GM06990 (cell line): ENCODE data around the gene PGD.
"Not testable (repeated sequence)": the region's sequence is repeated elsewhere in the genome, so short reads cannot be mapped to it uniquely, and the experiment has no call there.

Source experiments
- DNase-seq: peaks from one replicate; pipeline ENCODE4 v3.0.0-alpha.2; 2011; ENCODE audit not compliant: insufficient read length; ENCODE audit errors: extremely low read depth
- H3K27me3 ChIP-seq: replicated peaks from 2 replicates; pipeline ENCODE4 v1.6.0; 2011; ENCODE audit warnings: low read length; ENCODE audit not compliant: control insufficient read depth, insufficient read depth
- H3K36me3 ChIP-seq: 2 replicates; pipeline ENCODE4 v1.5.1; 2011; ENCODE audit warnings: low read length; ENCODE audit not compliant: control insufficient read depth, insufficient read depth
- H3K4me3 ChIP-seq: replicated peaks from 2 replicates; pipeline ENCODE4 v1.5.1; 2011; ENCODE audit warnings: low read depth, mild to moderate bottlenecking, control low read depth, low read length
- TF ChIP-seq, protein P1 (sequence below): IDR thresholded peaks from 2 replicates; pipeline ENCODE4 v1.5.1; 2011; ENCODE audit warnings: low read length, control low read depth, mild to moderate bottlenecking, inconsistent platforms; ENCODE audit not compliant: insufficient read depth, poor library complexity, severe bottlenecking

Gene PGD

GRCh38 chr1:10451287-10451686 lies 52.4 kb downstream of the PGD start:
- no peaks in the 10 kb centered on the region for H3K27me3 ChIP-seq
- DNase-seq, result no peak
- no peak overlapping the region for H3K4me3 ChIP-seq
- H3K36me3 ChIP-seq, result no peaks in the 10 kb centered on the region
- TF ChIP-seq, protein P1, sequence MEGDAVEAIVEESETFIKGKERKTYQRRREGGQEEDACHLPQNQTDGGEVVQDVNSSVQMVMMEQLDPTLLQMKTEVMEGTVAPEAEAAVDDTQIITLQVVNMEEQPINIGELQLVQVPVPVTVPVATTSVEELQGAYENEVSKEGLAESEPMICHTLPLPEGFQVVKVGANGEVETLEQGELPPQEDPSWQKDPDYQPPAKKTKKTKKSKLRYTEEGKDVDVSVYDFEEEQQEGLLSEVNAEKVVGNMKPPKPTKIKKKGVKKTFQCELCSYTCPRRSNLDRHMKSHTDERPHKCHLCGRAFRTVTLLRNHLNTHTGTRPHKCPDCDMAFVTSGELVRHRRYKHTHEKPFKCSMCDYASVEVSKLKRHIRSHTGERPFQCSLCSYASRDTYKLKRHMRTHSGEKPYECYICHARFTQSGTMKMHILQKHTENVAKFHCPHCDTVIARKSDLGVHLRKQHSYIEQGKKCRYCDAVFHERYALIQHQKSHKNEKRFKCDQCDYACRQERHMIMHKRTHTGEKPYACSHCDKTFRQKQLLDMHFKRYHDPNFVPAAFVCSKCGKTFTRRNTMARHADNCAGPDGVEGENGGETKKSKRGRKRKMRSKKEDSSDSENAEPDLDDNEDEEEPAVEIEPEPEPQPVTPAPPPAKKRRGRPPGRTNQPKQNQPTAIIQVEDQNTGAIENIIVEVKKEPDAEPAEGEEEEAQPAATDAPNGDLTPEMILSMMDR, result no peak

DNA sequence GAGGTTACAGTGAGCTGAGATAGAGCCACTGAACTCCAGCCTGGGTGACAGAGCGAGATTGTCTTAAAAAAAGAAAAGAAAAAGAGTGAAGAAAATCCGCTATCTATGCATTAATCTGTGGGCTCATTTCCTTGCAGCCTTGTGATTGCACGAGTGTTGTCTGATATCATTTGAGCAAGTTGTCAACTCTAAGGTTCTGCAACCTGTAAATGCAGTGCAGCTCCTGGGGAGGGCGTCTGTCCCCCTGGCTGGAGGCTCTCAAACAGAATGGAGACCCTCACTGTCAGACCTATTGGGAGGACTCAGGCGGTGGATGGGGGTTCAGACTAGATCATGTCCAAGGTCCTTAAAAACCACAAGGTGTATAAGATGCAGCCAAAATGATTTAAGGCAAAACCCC lies 57.2 kb downstream of the PGD start:
- TF ChIP-seq, protein P1, result no peak
- Histone ChIP-seq H3K4me3 (no peak overlapping the region), H3K36me3 (no peaks in the 10 kb centered on the region), H3K27me3 (no peaks in the 10 kb centered on the region)
- no peak for DNase-seq

DNA sequence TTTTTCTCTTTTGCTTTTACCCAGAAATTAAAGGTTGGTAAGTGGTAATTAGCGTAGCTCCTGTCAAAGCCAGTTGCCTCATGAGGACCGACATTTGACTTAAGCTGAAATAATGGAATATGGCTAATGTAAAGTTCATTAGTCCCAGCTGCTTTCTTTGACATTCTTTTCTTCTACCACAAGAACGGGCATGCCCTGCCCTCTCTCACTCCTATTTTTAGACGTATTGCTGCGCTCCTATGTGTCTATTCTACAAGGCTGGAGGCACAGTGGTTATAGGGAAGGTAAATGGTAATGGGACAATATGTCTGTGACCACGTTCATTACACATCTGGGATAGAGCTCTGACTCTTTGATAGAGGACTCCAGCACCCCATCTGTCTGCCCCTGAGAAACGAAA lies 57.8 kb downstream of the PGD start:
- TF ChIP-seq, protein P1, result no peak

DNA sequence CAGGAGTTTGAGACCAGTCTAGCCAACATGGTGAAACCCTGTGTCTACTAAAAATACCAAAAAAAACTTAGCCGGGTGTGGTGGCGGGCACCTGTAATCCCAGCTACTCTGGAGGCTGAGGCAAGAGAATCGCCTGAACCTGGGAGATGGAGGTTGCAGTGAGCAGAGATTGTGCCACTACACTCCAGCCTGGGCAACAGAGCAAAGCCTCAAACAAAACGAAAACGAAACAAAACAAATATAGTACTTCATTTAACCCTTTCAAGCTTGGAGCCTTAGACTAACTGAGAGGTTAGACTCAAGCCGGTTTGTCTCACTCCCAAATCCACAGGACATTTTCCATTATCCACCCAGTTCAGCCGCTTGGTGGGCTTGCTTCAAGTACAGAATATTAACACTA lies 58.6 kb downstream of the PGD start:
- H3K4me3 ChIP-seq, H3K36me3 ChIP-seq, DNase-seq, H3K27me3 ChIP-seq: not testable (repeated sequence)

More for the DNA sequence above, 57.8 kb downstream of the PGD start:
- Histone ChIP-seq H3K4me3 (no peak overlapping the region), H3K36me3 (peaks cover 2% of the 10 kb centered on the region), H3K27me3 (no peaks in the 10 kb centered on the region)
- no peak for DNase-seq

- Histone ChIP-seq H3K27me3 (no peaks in the 10 kb centered on the region), H3K4me3 (no peak overlapping the region)
These were observed 59.0 kb downstream of the PGD start for GRCh38 chr1:10457875-10458274.

GRCh38 chr1:10459184-10459583 lies 60.3 kb downstream of the PGD start:
- TF ChIP-seq, protein P1, result no peak
- H3K4me3 ChIP-seq, result no peak overlapping the region
- DNase-seq, result no peak
- no peaks in the 10 kb centered on the region for H3K27me3 ChIP-seq
- H3K36me3 ChIP-seq, result peaks cover 11% of the 10 kb centered on the region

More at GRCh38 chr1:10457875-10458274, 59.0 kb downstream of the PGD start:
- DNase-seq, result no peak
- TF ChIP-seq, protein P1, result no peak
- peaks cover 6% of the 10 kb centered on the region for H3K36me3 ChIP-seq
